HG03066 (cell line): ENCODE data around the gene GAB2.

ENCODE experiments used
- ATAC-seq: cut with Tn5 transposase; IDR thresholded peaks from one replicate; pipeline ENCODE4 v1.9.1; 2021; ENCODE audit warnings: low read depth; ENCODE audit not compliant: unreplicated experiment

Gene GAB2

GRCh38 chr11:78170874-78171549 lies 246.6 kb downstream of the GAB2 start:
- ATAC-seq: no peak

GRCh38 chr11:78170413-78170812 lies 247.2 kb downstream of the GAB2 start:
- ATAC-seq: no peak

- ATAC-seq: no peak
These were observed 248.8 kb downstream of the GAB2 start for GRCh38 chr11:78168539-78169477.

- ATAC-seq: no peak
These were observed 250.7 kb downstream of the GAB2 start for GRCh38 chr11:78166855-78167469.
